22Rv1 (cell line): ENCODE results near the gene ENTPD6.

Experiments
- CTCF ChIP-seq: fragments of 450-650 bp; IDR thresholded peaks from 2 replicates; pipeline ENCODE4 v1.5.1; 2017; ENCODE audit warnings: mild to moderate bottlenecking
- ZFX ChIP-seq: fragments of 450-650 bp; IDR thresholded peaks from 2 replicates; pipeline ENCODE4 v1.6.1; 2017; ENCODE audit warnings: antibody characterized with exemption, borderline replicate concordance

GRCh38 chr20:25269833-25270170 lies 74.3 kb downstream of the ENTPD6 start:
- TF ChIP-seq CTCF (no peak), ZFX (no peak)
